ENCODE data around the gene GBX2.

The GBX2 gene

DNA sequence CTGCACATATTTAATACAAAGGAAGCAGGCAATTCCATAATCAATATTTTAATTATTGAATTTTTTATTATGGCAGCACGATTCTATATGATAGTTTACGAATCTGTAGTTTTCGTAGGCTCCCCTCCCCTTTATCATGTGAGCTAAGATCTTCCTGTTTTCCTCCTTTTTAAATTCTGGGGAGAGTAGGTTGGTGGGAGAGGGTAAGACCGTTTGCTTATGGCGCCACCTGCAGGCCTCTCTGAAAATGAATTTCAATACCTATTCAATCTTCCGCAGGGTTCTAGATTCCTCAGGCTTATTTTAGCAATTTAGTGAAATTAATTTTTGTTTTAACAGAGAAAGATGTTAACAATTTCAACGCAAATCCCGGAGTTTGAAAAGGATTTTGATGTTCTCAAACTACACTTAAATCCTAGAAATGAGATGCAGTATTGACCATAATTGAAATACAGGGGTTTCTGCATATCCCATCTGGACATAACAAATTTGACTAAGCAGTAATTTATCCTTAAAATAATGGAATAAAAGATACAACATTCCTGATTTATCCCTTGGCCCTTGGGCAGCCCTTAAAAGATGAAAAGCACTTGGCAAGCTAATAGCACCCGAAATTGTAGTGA, 12.8 kb upstream of the GBX2 start:
- H3K4me3 ChIP-seq (ENCODE audit: low read depth in 1 of 2, low read length in 2 of 2), result no peak overlapping the region
- H3K27me3 ChIP-seq (ENCODE audit: low read depth, low read length), result peaks cover 45% of the 10 kb centered on the region
- H3K4me1 ChIP-seq (ENCODE audit: control insufficient read depth in 1 of 2, insufficient read depth in 2 of 2, low read length in 2 of 2), result peaks cover 0 to 24% of the 10 kb centered on the region in 2 donors
- H3K9me3 ChIP-seq (ENCODE audit: control insufficient read depth in 1 of 2, low read length in 2 of 2), result peaks cover 0 to 11% of the 10 kb centered on the region in 2 donors
- H3K36me3 ChIP-seq (ENCODE audit: control insufficient read depth in 1 of 2, insufficient read depth in 2 of 2, low read length in 2 of 2), result no peaks in the 10 kb centered on the region
- H3K27ac ChIP-seq (ENCODE audit: low read length), result no peak overlapping the region

GRCh38 chr2:236180076-236180816, 12.1 kb upstream of the GBX2 start:
- Histone ChIP-seq H3K4me1 (ENCODE audit: control insufficient read depth in 1 of 2, insufficient read depth in 2 of 2, low read length in 2 of 2) (peaks cover 0 to 24% of the 10 kb centered on the region in 2 donors), H3K4me3 (ENCODE audit: low read depth in 1 of 2, low read length in 2 of 2) (no peak overlapping the region), H3K27ac (ENCODE audit: low read length) (no peak overlapping the region), H3K9me3 (ENCODE audit: control insufficient read depth in 1 of 2, low read length in 2 of 2) (peaks cover 0 to 10% of the 10 kb centered on the region in 2 donors), H3K36me3 (ENCODE audit: control insufficient read depth in 1 of 2, insufficient read depth in 2 of 2, low read length in 2 of 2) (no peaks in the 10 kb centered on the region), H3K27me3 (ENCODE audit: low read depth, low read length) (peaks cover 52% of the 10 kb centered on the region)

- no peak overlapping the region for H3K4me3 ChIP-seq (ENCODE audit: low read depth in 1 of 2, low read length in 2 of 2)
Observed at GRCh38 chr2:236179236-236180075, 11.3 kb upstream of the GBX2 start.

GRCh38 chr2:236178890-236179235, 10.7 kb upstream of the GBX2 start:
- Histone ChIP-seq H3K4me3 (ENCODE audit: low read depth in 1 of 2, low read length in 2 of 2) (peak overlapping the region in 1 of 2 donors; percentile 58), H3K4me1 (ENCODE audit: control insufficient read depth in 1 of 2, insufficient read depth in 2 of 2, low read length in 2 of 2) (peaks cover 0 to 24% of the 10 kb centered on the region in 2 donors), H3K27me3 (ENCODE audit: low read depth, low read length) (peaks cover 66% of the 10 kb centered on the region), H3K9me3 (ENCODE audit: control insufficient read depth in 1 of 2, low read length in 2 of 2) (no peaks in the 10 kb centered on the region), H3K27ac (ENCODE audit: low read length) (no peak overlapping the region), H3K36me3 (ENCODE audit: control insufficient read depth in 1 of 2, insufficient read depth in 2 of 2, low read length in 2 of 2) (no peaks in the 10 kb centered on the region)

More at GRCh38 chr2:236179236-236180075, 11.3 kb upstream of the GBX2 start:
- Histone ChIP-seq H3K9me3 (ENCODE audit: control insufficient read depth in 1 of 2, low read length in 2 of 2) (peaks cover 0 to 2% of the 10 kb centered on the region in 2 donors), H3K4me1 (ENCODE audit: control insufficient read depth in 1 of 2, insufficient read depth in 2 of 2, low read length in 2 of 2) (peaks cover 0 to 24% of the 10 kb centered on the region in 2 donors), H3K27me3 (ENCODE audit: low read depth, low read length) (peaks cover 60% of the 10 kb centered on the region), H3K36me3 (ENCODE audit: control insufficient read depth in 1 of 2, insufficient read depth in 2 of 2, low read length in 2 of 2) (no peaks in the 10 kb centered on the region), H3K27ac (ENCODE audit: low read length) (no peak overlapping the region)

DNA sequence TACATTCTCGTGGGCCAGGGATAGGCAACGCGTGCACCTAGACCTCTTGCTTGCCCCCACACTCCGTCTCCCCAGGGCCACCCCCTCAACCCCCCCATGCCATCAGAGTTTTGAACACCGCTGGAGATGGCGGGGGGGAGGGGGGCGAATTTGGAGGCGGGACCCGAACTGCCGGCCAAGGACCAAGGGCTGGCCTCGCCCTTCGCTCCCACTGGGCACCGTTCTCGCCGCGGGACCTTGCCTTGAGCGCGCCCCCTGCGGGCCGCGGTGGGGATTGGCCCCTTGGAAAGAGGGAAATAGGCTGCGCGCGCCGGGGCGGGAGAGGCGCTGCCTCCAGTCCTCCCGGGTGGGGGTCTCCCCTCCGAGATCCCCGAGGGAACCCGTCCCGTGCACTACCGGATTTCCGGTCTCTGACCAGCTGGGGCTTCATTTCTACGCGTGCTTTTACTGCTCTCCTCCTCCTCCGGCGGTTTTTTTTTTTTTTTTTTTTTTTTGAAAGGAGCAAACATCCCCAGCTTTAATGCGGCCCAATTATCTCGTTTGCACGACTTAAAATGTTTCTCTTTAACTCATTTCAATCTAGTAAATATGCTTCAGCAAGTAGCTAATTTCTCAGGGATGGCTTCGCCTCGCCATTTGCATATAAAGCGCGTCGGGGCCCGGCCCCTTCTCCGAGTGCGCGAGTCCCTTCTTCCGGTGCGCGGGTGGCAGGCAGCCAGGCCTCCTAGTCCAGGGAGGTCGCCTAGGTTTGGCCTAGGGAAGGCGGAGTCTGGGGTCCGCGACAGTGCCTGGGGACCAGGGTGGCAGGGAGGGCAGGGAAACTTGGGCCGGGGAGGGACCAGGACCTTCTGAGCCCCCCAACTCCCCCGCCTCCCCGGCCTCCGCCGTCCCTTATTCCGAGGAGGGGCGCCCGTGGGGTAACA, 10.0 kb upstream of the GBX2 start:
- peak overlapping the region; percentile 33 to 58 for H3K4me3 ChIP-seq (ENCODE audit: low read depth in 1 of 2, low read length in 2 of 2)
- no peaks in the 10 kb centered on the region for H3K36me3 ChIP-seq (ENCODE audit: control insufficient read depth in 1 of 2, insufficient read depth in 2 of 2, low read length in 2 of 2)
- H3K27me3 ChIP-seq (ENCODE audit: low read depth, low read length), result peaks cover 72% of the 10 kb centered on the region
- peaks cover 0 to 24% of the 10 kb centered on the region in 2 donors for H3K4me1 ChIP-seq (ENCODE audit: control insufficient read depth in 1 of 2, insufficient read depth in 2 of 2, low read length in 2 of 2)
- no peaks in the 10 kb centered on the region for H3K9me3 ChIP-seq (ENCODE audit: control insufficient read depth in 1 of 2, low read length in 2 of 2)
- H3K27ac ChIP-seq (ENCODE audit: low read length), result no peak overlapping the region

DNA sequence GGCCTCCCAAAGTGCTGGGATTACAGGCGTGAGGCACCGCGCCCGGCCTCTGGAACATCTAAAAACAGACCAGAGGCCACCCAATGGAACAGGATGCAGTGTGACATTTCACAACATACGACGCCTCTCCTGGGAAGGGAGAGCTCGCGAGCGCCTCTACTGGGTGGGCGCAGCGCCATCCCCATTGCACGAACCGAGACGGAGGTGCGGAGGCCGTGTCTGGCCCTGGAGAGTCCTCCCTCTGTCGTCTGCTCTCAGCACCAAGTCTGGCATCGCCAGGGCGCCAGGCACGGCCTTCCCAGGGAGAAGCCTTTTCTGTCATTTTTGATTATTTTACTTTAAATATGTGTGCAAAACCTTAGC, 9.4 kb upstream of the GBX2 start:
- H3K36me3 ChIP-seq (ENCODE audit: control insufficient read depth in 1 of 2, insufficient read depth in 2 of 2, low read length in 2 of 2), result no peaks in the 10 kb centered on the region
- peaks cover 0 to 28% of the 10 kb centered on the region in 2 donors for H3K4me1 ChIP-seq (ENCODE audit: control insufficient read depth in 1 of 2, insufficient read depth in 2 of 2, low read length in 2 of 2)
- H3K4me3 ChIP-seq (ENCODE audit: low read depth in 1 of 2, low read length in 2 of 2), result peak overlapping the region in 1 of 2 donors; percentile 58
- no peak overlapping the region for H3K27ac ChIP-seq (ENCODE audit: low read length)
- peaks cover 79% of the 10 kb centered on the region for H3K27me3 ChIP-seq (ENCODE audit: low read depth, low read length)
- H3K9me3 ChIP-seq (ENCODE audit: control insufficient read depth in 1 of 2, low read length in 2 of 2), result no peaks in the 10 kb centered on the region

DNA sequence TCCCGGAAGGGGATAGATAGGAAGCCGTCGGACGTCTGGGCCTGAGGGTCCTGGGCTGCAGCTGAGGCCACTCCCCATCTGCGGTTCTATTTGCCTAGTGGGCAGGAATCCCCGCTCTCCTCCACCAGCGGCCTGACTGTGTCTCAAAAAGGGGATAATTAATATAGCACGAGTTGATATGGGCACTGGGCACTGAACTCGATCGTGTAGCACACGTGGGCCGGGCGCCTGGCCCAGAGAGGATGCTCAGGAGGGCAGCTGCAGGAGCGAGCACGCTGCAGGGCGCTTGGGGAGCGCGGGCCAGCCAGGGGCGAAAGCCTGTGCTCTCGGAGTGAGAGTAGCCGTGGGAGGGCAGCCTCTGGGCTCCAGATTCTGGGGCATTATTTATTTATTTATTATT, 8.8 kb upstream of the GBX2 start:
- H3K27me3 ChIP-seq (ENCODE audit: low read depth, low read length), result peaks cover 85% of the 10 kb centered on the region
- no peaks in the 10 kb centered on the region for H3K9me3 ChIP-seq (ENCODE audit: control insufficient read depth in 1 of 2, low read length in 2 of 2)
- no peak overlapping the region for H3K27ac ChIP-seq (ENCODE audit: low read length)
- H3K4me3 ChIP-seq (ENCODE audit: low read depth in 1 of 2, low read length in 2 of 2), result no peak overlapping the region
- peaks cover 0 to 33% of the 10 kb centered on the region in 2 donors for H3K4me1 ChIP-seq (ENCODE audit: control insufficient read depth in 1 of 2, insufficient read depth in 2 of 2, low read length in 2 of 2)
- no peaks in the 10 kb centered on the region for H3K36me3 ChIP-seq (ENCODE audit: control insufficient read depth in 1 of 2, insufficient read depth in 2 of 2, low read length in 2 of 2)

DNA sequence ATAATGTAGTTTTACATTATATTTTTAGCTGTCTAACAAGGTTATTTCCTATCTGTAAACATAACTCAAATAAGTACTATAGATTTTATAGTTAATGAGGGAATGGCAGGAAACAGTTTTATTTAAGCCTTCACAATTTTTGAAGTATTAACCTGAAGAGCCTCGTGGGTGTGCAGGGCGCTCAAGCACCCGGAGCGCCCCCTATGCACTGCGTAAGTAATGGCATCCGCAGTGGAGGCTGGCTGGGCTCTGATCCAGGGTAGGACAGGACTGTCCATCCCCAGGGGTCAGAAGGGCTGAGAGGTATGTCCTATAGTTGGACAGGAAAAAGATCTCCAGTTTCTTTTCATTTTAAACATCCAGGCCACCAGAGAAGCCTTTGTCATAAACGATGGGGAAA, 8.2 kb upstream of the GBX2 start:
- Histone ChIP-seq H3K36me3 (ENCODE audit: control insufficient read depth in 1 of 2, insufficient read depth in 2 of 2, low read length in 2 of 2) (no peaks in the 10 kb centered on the region), H3K4me3 (ENCODE audit: low read depth in 1 of 2, low read length in 2 of 2) (no peak overlapping the region), H3K27me3 (ENCODE audit: low read depth, low read length) (peaks cover 89% of the 10 kb centered on the region), H3K9me3 (ENCODE audit: control insufficient read depth in 1 of 2, low read length in 2 of 2) (no peaks in the 10 kb centered on the region), H3K4me1 (ENCODE audit: control insufficient read depth in 1 of 2, insufficient read depth in 2 of 2, low read length in 2 of 2) (peaks cover 0 to 37% of the 10 kb centered on the region in 2 donors), H3K27ac (ENCODE audit: low read length) (no peak overlapping the region)

DNA sequence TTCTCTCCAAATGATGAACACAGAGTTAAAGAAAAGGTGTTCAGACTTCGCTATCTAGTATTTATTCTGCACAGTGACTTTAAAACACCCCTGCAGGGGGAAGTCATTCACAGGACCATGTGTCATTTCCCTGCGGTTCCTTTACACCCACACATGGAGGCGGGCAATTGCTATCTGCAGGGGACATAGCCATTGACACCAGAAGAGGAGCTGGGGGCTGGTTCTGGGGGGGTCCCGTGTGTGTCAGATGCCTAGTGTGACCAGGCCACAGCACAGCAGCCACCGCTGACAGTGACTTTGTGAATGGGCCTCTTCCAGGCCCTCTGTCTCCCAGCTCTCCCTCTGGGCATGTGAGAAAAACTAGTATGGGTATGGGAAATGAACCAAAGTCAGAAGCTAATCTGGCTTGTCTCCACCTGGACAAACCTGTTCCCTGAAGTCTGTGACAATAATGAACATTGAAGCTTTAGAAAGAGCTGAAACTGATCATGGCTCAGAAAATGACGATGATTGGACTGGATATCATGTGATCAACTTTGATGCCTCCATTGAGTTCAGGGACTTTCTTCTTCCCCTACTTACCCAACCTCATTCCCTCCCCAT, 7.5 kb upstream of the GBX2 start:
- Histone ChIP-seq H3K9me3 (ENCODE audit: control insufficient read depth in 1 of 2, low read length in 2 of 2) (no peaks in the 10 kb centered on the region), H3K27ac (ENCODE audit: low read length) (no peak overlapping the region), H3K27me3 (ENCODE audit: low read depth, low read length) (peaks cover 93% of the 10 kb centered on the region), H3K36me3 (ENCODE audit: control insufficient read depth in 1 of 2, insufficient read depth in 2 of 2, low read length in 2 of 2) (no peaks in the 10 kb centered on the region), H3K4me1 (ENCODE audit: control insufficient read depth in 1 of 2, insufficient read depth in 2 of 2, low read length in 2 of 2) (peaks cover 0 to 38% of the 10 kb centered on the region in 2 donors), H3K4me3 (ENCODE audit: low read depth in 1 of 2, low read length in 2 of 2) (no peak overlapping the region)

GRCh38 chr2:236173729-236174607, 5.8 kb upstream of the GBX2 start:
- H3K27ac ChIP-seq (ENCODE audit: low read length), result no peak overlapping the region
- peaks cover 0 to 39% of the 10 kb centered on the region in 2 donors for H3K4me1 ChIP-seq (ENCODE audit: control insufficient read depth in 1 of 2, insufficient read depth in 2 of 2, low read length in 2 of 2)
- no peaks in the 10 kb centered on the region for H3K9me3 ChIP-seq (ENCODE audit: control insufficient read depth in 1 of 2, low read length in 2 of 2)
- H3K4me3 ChIP-seq (ENCODE audit: low read depth in 1 of 2, low read length in 2 of 2), result no peak overlapping the region
- peaks cover 94% of the 10 kb centered on the region for H3K27me3 ChIP-seq (ENCODE audit: low read depth, low read length)
- no peaks in the 10 kb centered on the region for H3K36me3 ChIP-seq (ENCODE audit: control insufficient read depth in 1 of 2, insufficient read depth in 2 of 2, low read length in 2 of 2)
